ELR (cell line): ENCODE data around the gene SLC16A10.
"Not testable (repeated sequence)": the region's sequence is repeated elsewhere in the genome, so short reads cannot be mapped to it uniquely, and the experiment has no call there.

Experiments used
- DNase-seq: peaks from one replicate; pipeline ENCODE4 v3.0.0-alpha.2; 2015; ENCODE audit warnings: low read depth

The SLC16A10 gene

GRCh38 chr6:111087106-111087835, at the start of gene SLC16A10:
SLC16A10 (plus strand) TSS chr6:111087503; CDS start chr6:111087753, 250 bp downstream.
- peak; percentile 52 for DNase-seq

GRCh38 chr6:111038534-111039252, 48.6 kb upstream of the SLC16A10 start:
- DNase-seq, result no peak

DNA sequence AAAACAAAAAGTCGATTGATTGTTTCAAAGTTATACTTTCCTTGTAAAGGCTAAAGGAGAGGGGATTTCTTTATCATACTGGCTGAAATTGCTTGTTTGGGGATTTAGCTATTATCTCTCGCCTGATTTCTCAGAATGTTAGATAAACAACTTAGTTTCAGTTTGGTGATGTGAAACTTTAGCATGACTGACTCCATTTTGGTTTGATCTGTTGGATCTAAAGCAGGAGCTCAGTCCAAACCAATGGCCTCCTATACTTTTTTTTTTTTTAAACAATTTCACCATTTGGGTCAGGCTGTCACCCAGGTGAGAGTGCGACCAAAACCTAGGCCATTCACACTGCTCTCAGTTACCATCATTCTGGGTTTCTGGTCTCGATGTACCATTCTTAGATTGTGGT, 45.4 kb upstream of the SLC16A10 start:
- no peak for DNase-seq

DNA sequence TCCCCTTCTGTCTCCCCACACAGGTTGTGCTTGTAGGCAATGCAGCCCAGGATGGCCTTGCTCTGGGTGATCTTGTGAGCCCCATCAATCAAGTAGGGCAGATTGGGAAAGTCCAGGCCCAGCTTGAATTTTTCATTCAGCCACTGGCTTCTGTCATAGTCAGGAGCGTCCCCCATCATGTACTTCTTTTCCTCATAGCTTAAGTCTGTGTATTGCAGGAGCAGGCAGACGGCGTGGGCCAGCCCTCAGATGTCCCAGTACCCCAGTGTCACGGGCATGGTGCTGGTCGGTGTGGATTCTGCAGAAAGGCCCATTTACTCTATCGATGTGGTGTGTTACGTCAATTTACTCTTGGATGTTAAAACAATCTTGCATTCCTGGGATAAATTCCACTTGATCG, 40.1 kb upstream of the SLC16A10 start:
- DNase-seq, result no peak

- no peak for DNase-seq
Measured at GRCh38 chr6:111050261-111051023, 36.9 kb upstream of the SLC16A10 start.

DNA sequence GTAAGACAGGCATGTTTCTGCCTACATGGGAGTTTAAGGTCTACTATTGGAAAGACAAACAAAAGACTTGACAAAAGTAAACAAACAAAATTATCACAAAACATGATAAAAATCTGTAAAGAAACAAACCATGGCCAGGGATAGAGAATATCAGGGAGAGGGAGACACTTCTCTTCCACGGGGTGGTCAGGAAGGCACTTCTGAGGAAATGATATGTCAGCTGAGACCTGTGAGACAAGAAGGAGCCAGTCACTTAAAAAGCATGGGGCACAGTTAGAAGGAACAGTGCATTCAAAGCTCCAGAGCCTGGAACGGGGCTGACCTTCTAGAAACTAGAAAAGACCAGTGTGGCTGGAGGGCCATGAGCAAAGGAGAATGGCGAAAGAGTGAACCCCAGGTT, 35.1 kb upstream of the SLC16A10 start:
- no peak for DNase-seq

DNA sequence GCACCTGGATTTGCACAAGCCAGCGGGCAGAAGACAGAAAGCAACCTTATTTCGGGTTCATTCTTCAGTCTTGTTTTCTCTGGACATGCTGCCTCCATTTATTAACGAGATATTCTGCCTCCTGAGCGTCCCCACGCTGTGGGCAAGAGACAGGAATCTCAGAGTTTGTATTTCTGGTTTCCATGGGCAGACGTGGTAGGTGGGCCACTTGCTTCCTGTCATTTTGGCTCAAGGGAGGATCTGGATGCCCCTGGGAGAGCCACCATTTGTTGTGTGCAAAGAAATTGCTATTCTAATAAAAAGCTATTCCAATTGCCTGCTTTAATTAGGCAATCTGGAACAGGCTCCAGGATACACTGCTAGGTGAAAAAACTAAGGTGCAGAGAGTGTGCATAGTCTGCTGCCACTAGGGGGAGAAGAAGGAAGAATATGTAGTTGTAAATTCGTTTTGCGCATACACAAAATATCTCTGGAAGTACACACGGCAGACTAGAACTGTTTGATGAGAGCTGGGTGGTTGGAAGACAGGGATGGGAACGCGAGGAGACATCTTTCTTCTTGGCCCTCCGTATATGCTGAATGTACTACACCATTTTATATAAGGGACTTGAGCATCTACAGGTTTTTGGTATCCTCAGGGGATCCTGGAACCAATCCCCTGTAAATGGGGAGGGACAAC, 30.1 kb upstream of the SLC16A10 start:
- DNase-seq, result peak; percentile 66

GRCh38 chr6:111061508-111061907, 25.8 kb upstream of the SLC16A10 start:
- peak; percentile 29 for DNase-seq

DNA sequence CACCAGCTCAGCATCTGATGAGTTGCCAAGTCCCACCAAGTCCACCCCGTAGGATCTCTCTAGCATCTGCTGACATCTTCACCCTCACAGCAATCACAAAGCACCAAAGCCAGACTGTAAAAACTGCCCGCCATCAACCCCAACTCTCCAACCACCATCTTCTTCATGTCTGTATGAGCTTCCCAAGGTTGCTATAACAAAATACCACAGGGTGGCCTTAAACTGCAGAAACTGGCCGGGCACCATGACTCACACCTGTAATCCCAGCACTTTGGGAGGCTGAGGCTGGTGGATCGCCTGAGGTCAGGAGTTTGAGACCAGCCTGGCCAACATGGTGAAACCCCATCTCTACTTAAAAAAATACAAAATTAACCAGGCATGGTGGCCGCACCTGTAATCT, 25.3 kb upstream of the SLC16A10 start:
- not testable (repeated sequence) for DNase-seq

DNA sequence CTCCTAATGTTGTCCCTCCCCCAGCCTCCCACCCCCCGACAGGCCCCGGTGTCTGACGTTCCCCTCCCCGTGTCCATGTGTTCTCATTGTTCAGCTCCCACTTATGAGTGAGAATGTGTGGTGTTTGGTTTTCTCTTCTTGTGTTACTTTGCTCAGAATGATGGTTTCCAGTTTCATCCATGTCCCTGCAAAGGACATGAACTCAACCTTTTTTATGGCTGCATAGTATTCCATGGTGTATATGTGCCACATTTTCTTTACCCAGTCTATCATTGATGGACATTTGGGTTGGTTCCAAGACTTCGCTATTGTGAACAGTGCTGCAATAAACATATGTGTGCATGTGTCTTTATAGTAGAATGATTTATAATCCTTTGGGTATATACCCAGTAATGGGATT, 24.4 kb upstream of the SLC16A10 start:
- DNase-seq, result not testable (repeated sequence)

DNA sequence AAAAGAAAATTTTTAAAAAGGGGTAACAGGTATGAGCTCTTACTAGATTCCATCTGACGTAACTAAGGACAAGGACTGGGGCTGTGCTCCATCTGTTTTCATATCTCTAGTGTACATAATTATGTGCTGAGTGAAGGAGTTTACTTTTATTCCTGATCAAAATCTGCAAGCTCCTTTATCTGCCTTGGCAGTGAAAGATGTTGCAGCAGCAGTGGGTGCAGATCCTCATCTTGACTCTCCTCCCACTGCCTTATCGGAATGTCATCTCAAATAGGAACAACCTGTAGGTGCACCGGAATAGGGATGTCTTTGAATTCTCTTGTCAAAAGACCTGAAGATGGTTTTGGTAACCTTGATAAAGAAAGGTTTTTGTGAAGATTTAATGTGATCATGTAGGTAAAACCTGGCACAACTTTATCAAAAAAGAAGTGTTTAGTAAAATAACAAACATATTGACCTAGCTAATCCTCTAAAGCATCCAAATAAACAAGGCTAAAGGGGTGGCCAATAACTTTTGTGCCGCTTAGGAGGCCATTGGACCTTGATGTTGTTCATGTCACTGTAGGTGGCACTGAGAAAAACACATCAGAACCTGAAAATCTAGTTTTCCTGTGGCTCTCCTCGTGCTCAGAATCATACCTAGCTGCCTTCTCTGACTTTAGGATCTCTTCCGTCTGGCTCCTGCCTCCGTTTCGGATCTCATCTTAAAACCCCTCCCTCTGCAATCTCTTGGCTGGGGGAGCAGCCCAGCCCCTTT, 19.0 kb upstream of the SLC16A10 start:
- no peak for DNase-seq

- no peak for DNase-seq
Measured at GRCh38 chr6:111068866-111069234, 18.5 kb upstream of the SLC16A10 start.

GRCh38 chr6:111069382-111070104, 17.8 kb upstream of the SLC16A10 start:
- no peak for DNase-seq

- no peak for DNase-seq
Measured at GRCh38 chr6:111070105-111071005, 16.9 kb upstream of the SLC16A10 start.

GRCh38 chr6:111072801-111073360, 14.4 kb upstream of the SLC16A10 start:
- DNase-seq, result no peak

DNA sequence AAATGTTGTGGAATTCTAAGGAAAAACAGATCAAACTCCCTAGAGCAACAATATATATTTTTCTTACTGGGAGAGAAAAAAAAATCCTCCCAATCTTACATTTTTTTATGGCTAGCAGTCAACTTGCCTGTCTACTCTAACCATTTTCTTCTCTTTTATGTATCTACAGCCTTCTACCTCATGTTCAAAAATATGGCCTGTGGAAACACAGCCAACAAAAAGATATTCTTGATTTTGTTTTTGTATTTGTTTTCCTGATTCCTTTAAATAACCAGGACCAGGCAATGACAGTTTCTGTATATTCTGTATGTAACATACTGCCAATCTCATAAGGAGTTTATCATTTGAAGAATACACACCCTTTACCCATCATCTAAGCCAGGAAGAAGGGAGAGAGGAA, 13.0 kb upstream of the SLC16A10 start:
- DNase-seq, result no peak

DNA sequence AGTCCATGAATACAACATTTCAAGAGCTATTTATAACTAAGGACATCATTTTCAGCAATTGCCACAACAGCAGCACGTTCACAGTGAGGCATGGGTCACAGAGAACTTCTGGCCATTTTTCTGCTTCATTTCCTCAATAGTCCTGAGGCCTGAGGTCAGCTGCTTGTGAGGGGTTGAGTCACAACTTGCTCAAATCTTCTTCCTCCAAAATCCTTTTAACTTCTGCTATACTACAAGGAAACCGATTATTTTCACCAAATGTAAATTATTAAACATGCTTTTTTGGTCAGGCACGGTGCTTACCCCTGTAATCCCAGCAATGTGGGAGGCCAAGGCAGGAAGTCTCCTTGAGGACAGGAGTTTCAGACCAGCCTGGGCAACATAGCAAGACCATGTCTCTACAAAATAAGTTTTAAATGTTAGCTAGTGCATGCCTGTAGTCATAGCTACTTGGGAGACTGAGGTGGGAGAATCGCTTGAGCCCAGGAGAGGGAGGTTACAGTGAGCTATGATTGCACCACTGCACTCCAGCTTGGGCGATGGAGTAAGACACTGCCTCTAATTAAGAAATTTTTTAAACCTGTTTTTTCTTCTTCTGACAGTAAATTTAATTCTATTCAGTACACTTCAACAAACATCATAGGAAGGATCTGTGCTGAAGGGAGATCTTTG, 11.1 kb upstream of the SLC16A10 start:
- peak; percentile 28 for DNase-seq

GRCh38 chr6:111080698-111081097, 6.6 kb upstream of the SLC16A10 start:
- no peak for DNase-seq

DNA sequence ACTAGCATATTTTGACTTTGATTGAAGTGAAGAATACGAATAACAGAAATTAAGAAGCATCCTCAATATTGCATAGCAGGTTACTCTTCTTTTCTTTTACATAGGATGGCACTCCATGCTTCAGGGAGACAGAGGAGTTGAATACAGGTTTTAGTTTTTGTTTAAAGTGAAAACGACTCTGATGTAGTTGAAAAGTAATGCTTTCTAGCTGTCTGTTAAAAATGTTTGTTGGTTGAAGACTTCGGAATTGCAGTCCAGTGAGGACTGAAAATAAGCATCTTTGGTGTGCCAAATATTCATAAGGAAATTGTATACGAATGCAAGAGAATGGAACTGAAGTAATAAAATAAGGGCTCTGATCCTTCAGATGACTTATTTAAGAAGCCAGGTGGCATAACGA, 618 bp upstream of the SLC16A10 start:
- no peak for DNase-seq
